ENCODE data around the gene CUEDC1. TPM values are rescaled to one million over a fixed set of nuclear protein-coding genes. Genes with fewer than 3 reads are reported as not detected.

The CUEDC1 gene
- total and polyA plus RNA-seq, 2 of the 13 experiments (the other 11 are each of a cell fraction or from before 2014, with no cell fraction given): 7.4 to 12.9 TPM

DNA sequence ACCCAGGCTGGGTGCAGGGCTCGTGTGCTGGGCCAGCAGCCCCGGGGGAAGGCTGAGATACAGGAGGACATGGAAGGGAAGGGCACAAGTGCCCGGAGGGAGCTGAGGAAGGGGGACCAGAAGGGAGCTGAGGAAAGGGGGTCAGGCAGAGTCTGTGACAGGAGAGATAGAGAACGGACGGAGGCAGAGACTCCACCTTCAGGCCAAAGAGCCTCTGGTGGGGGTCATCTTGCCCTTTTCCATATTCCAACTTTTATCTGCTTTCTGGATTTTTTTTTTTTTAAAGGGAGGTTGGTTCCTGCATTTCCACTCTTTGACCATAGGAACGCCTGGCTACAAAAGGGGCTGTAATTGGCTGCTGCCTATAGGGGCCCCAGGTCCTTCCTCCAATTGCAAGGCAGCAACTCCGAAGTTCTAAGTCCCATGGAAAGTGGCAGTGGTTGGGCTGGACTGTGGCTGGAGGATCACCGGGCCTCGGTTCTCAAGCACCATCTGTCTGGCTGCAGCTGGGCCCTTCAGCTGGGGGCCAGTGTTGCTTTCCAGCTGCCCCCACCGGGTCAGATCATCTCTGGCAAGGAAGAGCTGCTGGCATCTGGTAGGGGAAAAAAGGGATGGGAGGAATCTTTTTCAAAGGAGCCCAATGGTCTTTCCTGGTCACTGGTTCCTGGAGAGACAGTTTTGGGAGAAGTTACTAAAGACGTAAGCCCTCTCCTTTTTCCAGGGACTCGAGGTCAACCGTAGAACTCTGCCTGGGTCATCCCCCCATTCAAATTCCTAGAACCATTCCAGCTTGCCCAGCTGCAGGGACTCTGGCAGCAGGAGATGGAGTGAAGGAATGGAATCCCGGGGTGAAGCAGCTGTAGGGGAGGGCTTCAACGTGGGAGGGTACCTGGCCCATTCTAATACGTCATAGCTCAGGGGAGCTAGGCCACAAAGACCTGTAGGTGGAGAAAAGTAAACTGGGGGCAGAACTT lies 92.2 kb downstream of the CUEDC1 start (continued):
- no peak for TF ChIP-seq ZNF318 (CRISPR knock-in tag; IDR thresholded peaks at IDR 0.05)
- TF ChIP-seq ZSCAN29 (CRISPR knock-in tag; conservative IDR thresholded peaks at IDR 0.05): no peak
- TF ChIP-seq DZIP1 (CRISPR knock-in tag; IDR thresholded peaks at IDR 0.05): no peak
- TF ChIP-seq KLF15 (CRISPR knock-in tag; IDR thresholded peaks at IDR 0.05; ENCODE audit: borderline replicate concordance): no peak; the same call in 1 of the 2 replicates
- no peak for TF ChIP-seq RXRA (CRISPR knock-in tag; IDR thresholded peaks at IDR 0.05)
- TF ChIP-seq ATM (IDR thresholded peaks at IDR 0.05; ENCODE audit: borderline replicate concordance): no peak
- TF ChIP-seq CENPX (CRISPR knock-in tag; IDR thresholded peaks at IDR 0.05): no peak
- TF ChIP-seq PHF5A (CRISPR knock-in tag; IDR thresholded peaks at IDR 0.05; ENCODE audit: low read depth, unreplicated experiment): no peak
- TF ChIP-seq, protein P1, sequence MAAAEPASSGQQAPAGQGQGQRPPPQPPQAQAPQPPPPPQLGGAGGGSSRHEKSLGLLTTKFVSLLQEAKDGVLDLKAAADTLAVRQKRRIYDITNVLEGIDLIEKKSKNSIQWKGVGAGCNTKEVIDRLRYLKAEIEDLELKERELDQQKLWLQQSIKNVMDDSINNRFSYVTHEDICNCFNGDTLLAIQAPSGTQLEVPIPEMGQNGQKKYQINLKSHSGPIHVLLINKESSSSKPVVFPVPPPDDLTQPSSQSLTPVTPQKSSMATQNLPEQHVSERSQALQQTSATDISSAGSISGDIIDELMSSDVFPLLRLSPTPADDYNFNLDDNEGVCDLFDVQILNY (CRISPR knock-in tag; conservative IDR thresholded peaks at IDR 0.05): no peak; the same call in 1 of the 2 replicates
- TF ChIP-seq, protein P2, sequence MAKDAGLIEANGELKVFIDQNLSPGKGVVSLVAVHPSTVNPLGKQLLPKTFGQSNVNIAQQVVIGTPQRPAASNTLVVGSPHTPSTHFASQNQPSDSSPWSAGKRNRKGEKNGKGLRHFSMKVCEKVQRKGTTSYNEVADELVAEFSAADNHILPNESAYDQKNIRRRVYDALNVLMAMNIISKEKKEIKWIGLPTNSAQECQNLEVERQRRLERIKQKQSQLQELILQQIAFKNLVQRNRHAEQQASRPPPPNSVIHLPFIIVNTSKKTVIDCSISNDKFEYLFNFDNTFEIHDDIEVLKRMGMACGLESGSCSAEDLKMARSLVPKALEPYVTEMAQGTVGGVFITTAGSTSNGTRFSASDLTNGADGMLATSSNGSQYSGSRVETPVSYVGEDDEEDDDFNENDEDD (CRISPR knock-in tag; IDR thresholded peaks at IDR 0.05; ENCODE audit: borderline replicate concordance): no peak
- TF ChIP-seq ZBTB44 (CRISPR knock-in tag; IDR thresholded peaks at IDR 0.05): no peak
- TF ChIP-seq DR1 (CRISPR knock-in tag; IDR thresholded peaks at IDR 0.05): no peak; the same call in 1 of the 2 replicates
- TF ChIP-seq NR2F2 (IDR thresholded peaks at IDR 0.05; ENCODE audit: borderline replicate concordance, low read depth): no peak

All from HepG2 (cell line).